HEK293 (cell line): ENCODE measurements around the gene KDM4B.

Experiments used
- CTCF ChIA-PET: fragments of 350-600 bp; formaldehyde crosslinking; extraction: SDS; loops from one replicate; lab custom pipeline; 2021; ENCODE audit warnings: antibody characterized with exemption; lab: Yijun Ruan, JAX
- POLR2A ChIA-PET: fragments of 300-600 bp; formaldehyde crosslinking; extraction: SDS; loops from one replicate; lab custom pipeline; 2020; ENCODE audit warnings: antibody characterized with exemption, inconsistent platforms; lab: Yijun Ruan, JAX
- H3K27ac ChIP-seq: fragments of 200-500 bp; sonication (Bioruptor generic); 2 replicates; pipeline ENCODE4 v1.5.1; 2014; ENCODE audit warnings: low read depth, low read length, control low read depth, inconsistent platforms; ENCODE audit errors: extremely low read depth
- H3K36me3 ChIP-seq, 2 experiments: fragments of 200-500 bp in 1 of 2; sonication (Bioruptor generic) in 1 of 2; 1 replicate in 1 of 2; 2 replicates in 1 of 2; pipeline ENCODE4 v1.5.1; 2014 to 2017; ENCODE audit warnings: inconsistent platforms in 2 of 2, low read length in 2 of 2; ENCODE audit not compliant: control insufficient read depth in 2 of 2, insufficient read depth in 1 of 2
- H3K4me1 ChIP-seq: fragments of 200-500 bp; sonication (Bioruptor generic); 2 replicates; pipeline ENCODE4 v1.5.1; 2014; ENCODE audit warnings: mild to moderate bottlenecking, low read length, inconsistent platforms; ENCODE audit not compliant: control insufficient read depth, insufficient read depth
- H3K4me3 ChIP-seq: 2 replicates; pipeline ENCODE4 v1.5.1; 2011; ENCODE audit warnings: low read depth, mild to moderate bottlenecking, control low read depth, low read length, moderate library complexity
- H3K9me3 ChIP-seq: fragments of 200-500 bp; sonication (Bioruptor generic); 2 replicates; pipeline ENCODE4 v1.5.1; 2014; ENCODE audit warnings: low read depth, low read length, inconsistent platforms; ENCODE audit not compliant: control insufficient read depth, insufficient read depth
- GFI1B ChIP-seq: fragments of 450-650 bp; formaldehyde crosslinking; IDR thresholded peaks from 2 replicates; pipeline ENCODE4 v1.5.1; 2016; ENCODE audit warnings: missing biosample characterization, missing genetic modification characterization
- GLI2 ChIP-seq: fragments of 450-650 bp; formaldehyde crosslinking; IDR thresholded peaks from 2 replicates; pipeline ENCODE4; 2017; ENCODE audit warnings: missing biosample characterization, missing genetic modification characterization, low read depth, borderline replicate concordance
- KLF10 ChIP-seq: fragments of 450-650 bp; IDR thresholded peaks from 2 replicates; pipeline ENCODE4 v1.5.1; 2018; ENCODE audit warnings: missing biosample characterization, mild to moderate bottlenecking, missing genetic modification characterization
- ZBTB17 ChIP-seq: fragments of 450-650 bp; formaldehyde crosslinking; IDR thresholded peaks from 2 replicates; pipeline ENCODE4 v1.5.1; 2016; ENCODE audit warnings: missing biosample characterization, missing genetic modification characterization
- ZBTB48 ChIP-seq: fragments of 450-650 bp; formaldehyde crosslinking; IDR thresholded peaks from 2 replicates; pipeline ENCODE4 v1.5.1; 2016; ENCODE audit warnings: missing biosample characterization, missing genetic modification characterization
- ZEB2 ChIP-seq: fragments of 450-650 bp; formaldehyde crosslinking; IDR thresholded peaks from 2 replicates; pipeline ENCODE4 v1.5.1; 2016; ENCODE audit warnings: missing biosample characterization, missing genetic modification characterization
- ZNF175 ChIP-seq: fragments of 450-650 bp; formaldehyde crosslinking; IDR thresholded peaks from 2 replicates; pipeline ENCODE4 v1.5.1; 2016; ENCODE audit warnings: missing biosample characterization, missing genetic modification characterization
- ZNF211 ChIP-seq: fragments of 450-650 bp; formaldehyde crosslinking; IDR thresholded peaks from 2 replicates; pipeline ENCODE4 v1.5.1; 2016; ENCODE audit warnings: low read depth, missing biosample characterization, missing genetic modification characterization
- ZNF324 ChIP-seq: fragments of 450-650 bp; formaldehyde crosslinking; IDR thresholded peaks from 2 replicates; pipeline ENCODE4 v1.5.1; 2016; ENCODE audit warnings: missing biosample characterization, missing genetic modification characterization
- ZNF354C ChIP-seq: fragments of 450-650 bp; formaldehyde crosslinking; IDR thresholded peaks from 2 replicates; pipeline ENCODE4 v1.5.1; 2016; ENCODE audit warnings: missing biosample characterization, missing genetic modification characterization, low read depth, borderline replicate concordance
- ZNF423 ChIP-seq: fragments of 450-650 bp; formaldehyde crosslinking; IDR thresholded peaks from 2 replicates; pipeline ENCODE4 v1.5.1; 2016; ENCODE audit warnings: missing biosample characterization, missing genetic modification characterization
- ZNF571 ChIP-seq: fragments of 450-650 bp; formaldehyde crosslinking; IDR thresholded peaks from 2 replicates; pipeline ENCODE4 v1.5.0; 2017; ENCODE audit warnings: missing biosample characterization, missing genetic modification characterization
- ZNF623 ChIP-seq: fragments of 450-650 bp; formaldehyde crosslinking; IDR thresholded peaks from 2 replicates; pipeline ENCODE4 v1.5.1; 2016; ENCODE audit warnings: missing biosample characterization, missing genetic modification characterization
- ZNF768 ChIP-seq: fragments of 450-650 bp; formaldehyde crosslinking; IDR thresholded peaks from 2 replicates; pipeline ENCODE4 v1.5.1; 2018; ENCODE audit warnings: missing biosample characterization, mild to moderate bottlenecking, missing genetic modification characterization
- TF ChIP-seq, protein P1 (sequence below): fragments of 450-650 bp; formaldehyde crosslinking; IDR thresholded peaks from 2 replicates; pipeline ENCODE4 v1.5.1; 2016; ENCODE audit warnings: missing biosample characterization, missing genetic modification characterization
- TF ChIP-seq, protein P2 (sequence below): fragments of 450-650 bp; formaldehyde crosslinking; IDR thresholded peaks from 2 replicates; pipeline ENCODE4 v1.5.1; 2016; ENCODE audit warnings: missing biosample characterization, missing genetic modification characterization
- TF ChIP-seq, protein P3 (sequence below): fragments of 450-650 bp; formaldehyde crosslinking; IDR thresholded peaks from 2 replicates; pipeline ENCODE4 v1.5.1; 2016; ENCODE audit warnings: missing biosample characterization, missing genetic modification characterization
- TF ChIP-seq, protein P4 (sequence below): fragments of 450-650 bp; formaldehyde crosslinking; IDR thresholded peaks from 2 replicates; pipeline ENCODE4 v1.5.1; 2016; ENCODE audit warnings: missing biosample characterization, missing genetic modification characterization

Gene KDM4B

DNA sequence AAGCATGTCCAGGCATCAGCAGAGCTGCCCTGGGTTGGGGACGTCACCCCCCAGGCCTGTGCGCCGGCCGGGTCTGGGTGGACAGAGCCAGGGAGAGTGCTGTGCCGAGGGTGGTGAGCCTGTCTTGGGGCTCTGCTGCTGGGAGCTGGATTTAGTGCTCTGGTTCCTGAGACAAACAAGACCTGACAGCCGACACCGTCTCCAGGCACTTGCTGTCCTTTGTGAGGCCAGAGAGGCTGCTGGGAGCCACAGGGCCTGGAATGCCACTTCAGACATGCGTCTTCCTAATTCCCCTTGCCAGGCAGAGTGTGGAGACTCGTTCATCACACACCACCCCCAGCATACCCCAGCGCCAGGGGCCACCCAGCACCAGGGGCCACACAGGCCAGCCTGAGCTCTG is 165.8 kb downstream of the KDM4B start (continued):
- TF ChIP-seq, protein P1, sequence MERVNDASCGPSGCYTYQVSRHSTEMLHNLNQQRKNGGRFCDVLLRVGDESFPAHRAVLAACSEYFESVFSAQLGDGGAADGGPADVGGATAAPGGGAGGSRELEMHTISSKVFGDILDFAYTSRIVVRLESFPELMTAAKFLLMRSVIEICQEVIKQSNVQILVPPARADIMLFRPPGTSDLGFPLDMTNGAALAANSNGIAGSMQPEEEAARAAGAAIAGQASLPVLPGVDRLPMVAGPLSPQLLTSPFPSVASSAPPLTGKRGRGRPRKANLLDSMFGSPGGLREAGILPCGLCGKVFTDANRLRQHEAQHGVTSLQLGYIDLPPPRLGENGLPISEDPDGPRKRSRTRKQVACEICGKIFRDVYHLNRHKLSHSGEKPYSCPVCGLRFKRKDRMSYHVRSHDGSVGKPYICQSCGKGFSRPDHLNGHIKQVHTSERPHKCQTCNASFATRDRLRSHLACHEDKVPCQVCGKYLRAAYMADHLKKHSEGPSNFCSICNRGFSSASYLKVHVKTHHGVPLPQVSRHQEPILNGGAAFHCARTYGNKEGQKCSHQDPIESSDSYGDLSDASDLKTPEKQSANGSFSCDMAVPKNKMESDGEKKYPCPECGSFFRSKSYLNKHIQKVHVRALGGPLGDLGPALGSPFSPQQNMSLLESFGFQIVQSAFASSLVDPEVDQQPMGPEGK (tag by site-specific recombination), result no peak
- no peak for TF ChIP-seq GLI2 (tag by site-specific recombination)
- TF ChIP-seq ZBTB17 (tag by site-specific recombination), result no peak
- no peak for TF ChIP-seq ZNF423 (tag by site-specific recombination)

- POLR2A ChIA-PET, result no interaction called here
- CTCF ChIA-PET, result no interaction called here
- H3K4me1 ChIP-seq, result no peaks in the 10 kb centered on the region
- no peak overlapping the region for H3K27ac ChIP-seq
- no peaks in the 10 kb centered on the region for H3K9me3 ChIP-seq
- H3K4me3 ChIP-seq, result no peak overlapping the region
- no peak for TF ChIP-seq ZNF623 (tag by site-specific recombination)
- TF ChIP-seq, all 188 proteins: peak for 0
- H3K36me3 ChIP-seq, result peaks cover 8 to 68% of the 10 kb centered on the region in 2 experiments; a peak in 2 of 3 replicates
These were observed 167.4 kb downstream of the KDM4B start for GRCh38 chr19:5136073-5136855.

DNA sequence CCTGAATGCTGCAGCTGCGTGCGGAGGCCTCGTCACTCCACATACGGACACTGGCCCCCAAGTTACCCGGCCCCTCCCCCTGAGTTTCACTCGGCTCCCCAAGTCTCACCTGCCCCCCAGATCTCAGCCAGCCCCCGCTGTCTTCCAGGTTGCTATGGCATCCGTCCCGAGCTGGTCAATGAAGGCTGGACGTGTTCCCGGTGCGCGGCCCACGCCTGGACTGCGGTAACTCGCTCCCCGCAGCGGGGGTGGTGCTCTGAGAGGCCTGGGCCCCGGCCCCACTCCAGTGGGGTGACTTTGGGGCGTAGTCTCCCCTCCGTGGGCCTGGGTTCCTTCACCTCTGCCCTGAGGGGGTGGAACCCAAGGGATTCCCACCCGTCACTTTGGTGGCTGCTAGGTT is 168.2 kb downstream of the KDM4B start:
- Histone ChIP-seq H3K27ac (no peak overlapping the region), H3K36me3 (peaks cover 8 to 75% of the 10 kb centered on the region in 2 experiments; a peak in 2 of 3 replicates), H3K9me3 (no peaks in the 10 kb centered on the region), H3K4me1 (no peaks in the 10 kb centered on the region)
- POLR2A ChIA-PET, result no interaction called here
- TF ChIP-seq ZEB2 (no peak), ZNF354C (tag by site-specific recombination) (no peak), ZNF211 (tag by site-specific recombination) (no peak), ZNF324 (tag by site-specific recombination) (no peak), ZNF768 (tag by site-specific recombination) (no peak), ZNF175 (no peak), ZNF571 (tag by site-specific recombination) (no peak)
- TF ChIP-seq, protein P2, sequence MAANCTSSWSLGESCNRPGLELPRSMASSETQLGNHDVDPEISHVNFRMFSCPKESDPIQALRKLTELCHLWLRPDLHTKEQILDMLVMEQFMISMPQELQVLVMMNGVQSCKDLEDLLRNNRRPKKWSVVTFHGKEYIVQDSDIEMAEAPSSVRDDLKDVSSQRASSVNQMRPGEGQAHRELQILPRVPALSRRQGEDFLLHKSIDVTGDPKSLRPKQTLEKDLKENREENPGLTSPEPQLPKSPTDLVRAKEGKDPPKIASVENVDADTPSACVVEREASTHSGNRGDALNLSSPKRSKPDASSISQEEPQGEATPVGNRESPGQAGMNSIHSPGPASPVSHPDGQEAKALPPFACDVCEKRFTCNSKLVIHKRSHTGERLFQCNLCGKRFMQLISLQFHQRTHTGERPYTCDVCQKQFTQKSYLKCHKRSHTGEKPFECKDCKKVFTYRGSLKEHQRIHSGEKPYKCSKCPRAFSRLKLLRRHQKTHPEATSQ (tag by site-specific recombination), result no peak
- TF ChIP-seq, all 188 proteins: peak for 0
- H3K4me3 ChIP-seq, result no peak overlapping the region
- CTCF ChIA-PET, result no interaction called here

- CTCF ChIA-PET, result interaction anchor here (0.9 kb wide), 1 partner anchor 51 kb away, joined by 3 read pairs; no protein-coding TSS in a partner anchor
- TF ChIP-seq ZBTB48, result no peak
- TF ChIP-seq KLF10, result no peak
- TF ChIP-seq, protein P3, sequence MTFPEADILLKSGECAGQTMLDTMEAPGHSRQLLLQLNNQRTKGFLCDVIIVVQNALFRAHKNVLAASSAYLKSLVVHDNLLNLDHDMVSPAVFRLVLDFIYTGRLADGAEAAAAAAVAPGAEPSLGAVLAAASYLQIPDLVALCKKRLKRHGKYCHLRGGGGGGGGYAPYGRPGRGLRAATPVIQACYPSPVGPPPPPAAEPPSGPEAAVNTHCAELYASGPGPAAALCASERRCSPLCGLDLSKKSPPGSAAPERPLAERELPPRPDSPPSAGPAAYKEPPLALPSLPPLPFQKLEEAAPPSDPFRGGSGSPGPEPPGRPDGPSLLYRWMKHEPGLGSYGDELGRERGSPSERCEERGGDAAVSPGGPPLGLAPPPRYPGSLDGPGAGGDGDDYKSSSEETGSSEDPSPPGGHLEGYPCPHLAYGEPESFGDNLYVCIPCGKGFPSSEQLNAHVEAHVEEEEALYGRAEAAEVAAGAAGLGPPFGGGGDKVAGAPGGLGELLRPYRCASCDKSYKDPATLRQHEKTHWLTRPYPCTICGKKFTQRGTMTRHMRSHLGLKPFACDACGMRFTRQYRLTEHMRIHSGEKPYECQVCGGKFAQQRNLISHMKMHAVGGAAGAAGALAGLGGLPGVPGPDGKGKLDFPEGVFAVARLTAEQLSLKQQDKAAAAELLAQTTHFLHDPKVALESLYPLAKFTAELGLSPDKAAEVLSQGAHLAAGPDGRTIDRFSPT (tag by site-specific recombination), result no peak
- TF ChIP-seq GFI1B (tag by site-specific recombination), result no peak
- TF ChIP-seq, protein P4, sequence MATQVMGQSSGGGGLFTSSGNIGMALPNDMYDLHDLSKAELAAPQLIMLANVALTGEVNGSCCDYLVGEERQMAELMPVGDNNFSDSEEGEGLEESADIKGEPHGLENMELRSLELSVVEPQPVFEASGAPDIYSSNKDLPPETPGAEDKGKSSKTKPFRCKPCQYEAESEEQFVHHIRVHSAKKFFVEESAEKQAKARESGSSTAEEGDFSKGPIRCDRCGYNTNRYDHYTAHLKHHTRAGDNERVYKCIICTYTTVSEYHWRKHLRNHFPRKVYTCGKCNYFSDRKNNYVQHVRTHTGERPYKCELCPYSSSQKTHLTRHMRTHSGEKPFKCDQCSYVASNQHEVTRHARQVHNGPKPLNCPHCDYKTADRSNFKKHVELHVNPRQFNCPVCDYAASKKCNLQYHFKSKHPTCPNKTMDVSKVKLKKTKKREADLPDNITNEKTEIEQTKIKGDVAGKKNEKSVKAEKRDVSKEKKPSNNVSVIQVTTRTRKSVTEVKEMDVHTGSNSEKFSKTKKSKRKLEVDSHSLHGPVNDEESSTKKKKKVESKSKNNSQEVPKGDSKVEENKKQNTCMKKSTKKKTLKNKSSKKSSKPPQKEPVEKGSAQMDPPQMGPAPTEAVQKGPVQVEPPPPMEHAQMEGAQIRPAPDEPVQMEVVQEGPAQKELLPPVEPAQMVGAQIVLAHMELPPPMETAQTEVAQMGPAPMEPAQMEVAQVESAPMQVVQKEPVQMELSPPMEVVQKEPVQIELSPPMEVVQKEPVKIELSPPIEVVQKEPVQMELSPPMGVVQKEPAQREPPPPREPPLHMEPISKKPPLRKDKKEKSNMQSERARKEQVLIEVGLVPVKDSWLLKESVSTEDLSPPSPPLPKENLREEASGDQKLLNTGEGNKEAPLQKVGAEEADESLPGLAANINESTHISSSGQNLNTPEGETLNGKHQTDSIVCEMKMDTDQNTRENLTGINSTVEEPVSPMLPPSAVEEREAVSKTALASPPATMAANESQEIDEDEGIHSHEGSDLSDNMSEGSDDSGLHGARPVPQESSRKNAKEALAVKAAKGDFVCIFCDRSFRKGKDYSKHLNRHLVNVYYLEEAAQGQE, result no peak
These were observed 168.7 kb downstream of the KDM4B start for GRCh38 chr19:5137571-5138124.

More at GRCh38 chr19:5137571-5138124, 168.7 kb downstream of the KDM4B start:
- no peaks in the 10 kb centered on the region for H3K9me3 ChIP-seq
- H3K4me1 ChIP-seq, result no peaks in the 10 kb centered on the region
- no peak overlapping the region for H3K4me3 ChIP-seq
- no peak overlapping the region for H3K27ac ChIP-seq
- POLR2A ChIA-PET, result interaction anchor here (1.0 kb wide), 1 partner anchor 10 kb away, joined by 3 read pairs; no protein-coding TSS in a partner anchor
- H3K36me3 ChIP-seq, result peaks cover 8 to 76% of the 10 kb centered on the region in 2 experiments; a peak in 2 of 3 replicates
